Adrenal gland (tissue), 12 donors: Measurements from ENCODE around the gene ZNF57. TPM values are rescaled to one million over a fixed set of nuclear protein-coding genes. Genes with fewer than 3 reads are reported as not detected.

Experiments
- DNase-seq, 7 donors: peaks; one replicate each; pipeline ENCODE4 v3.0.0-alpha.2; 2019 to 2020
- H3K27ac ChIP-seq, 5 donors: fragments of 200-600 bp; sonication (generic) in 4 of 5; 1 replicate in 3 of 5; 2 replicates in 2 of 5; pipeline versions ENCODE4 v1.5.1 to v1.8.0; 2016 to 2020; ENCODE audit warnings: mild to moderate bottlenecking in 1 of 5
- H3K27me3 ChIP-seq: fragments of 200-600 bp; 2 replicates; pipeline ENCODE4 v1.8.0; 2021
- H3K36me3 ChIP-seq, 2 donors: fragments of 200-600 bp; replicated peaks in 1 of 2; 1 replicate in 1 of 2; 2 replicates in 1 of 2; pipeline versions ENCODE4 v1.5.1 to v1.8.0; 2018 to 2022
- H3K4me1 ChIP-seq, 2 donors: fragments of 200-600 bp; replicated peaks in 1 of 2; 1 replicate in 1 of 2; 2 replicates in 1 of 2; pipeline versions ENCODE4 v1.5.1 to v1.8.0; 2018 to 2021
- H3K4me3 ChIP-seq, 4 donors: fragments of 200-600 bp; sonication (generic) in 3 of 4; one replicate each; pipeline ENCODE4 v1.5.1; 2016 to 2018
- H3K9me3 ChIP-seq, 3 donors: fragments of 200-600 bp; sonication (generic) in 1 of 3; replicated peaks in 1 of 3; 1 replicate in 2 of 3; 2 replicates in 1 of 3; pipeline versions ENCODE4 v1.5.1 to v1.8.0; 2016 to 2021
- CTCF ChIP-seq, 6 experiments: fragments of 450-650 bp in 4 of 6; fragments of 200-600 bp in 2 of 6; sonication (generic) in 1 of 6; IDR thresholded peaks; 1 replicate in 5 of 6; 2 replicates in 1 of 6; pipeline versions ENCODE4 v1.5.1 to v1.8.0; 2016 to 2021; ENCODE audit warnings: antibody characterized with exemption in 6 of 6, mild to moderate bottlenecking in 2 of 6, moderate library complexity in 1 of 6
- POLR2A ChIP-seq, 2 donors: fragments of 450-650 bp; IDR thresholded peaks; one replicate each; pipeline ENCODE4 v1.6.1; 2017; ENCODE audit warnings: antibody characterized with exemption in 2 of 2, mild to moderate bottlenecking in 2 of 2, moderate library complexity in 1 of 2
- WGBS, 4 donors: extraction: QIAGEN DNeasy Blood & Tissue Kit in 2 of 4; methylation state at CpG; one replicate each; pipeline versions ENCODE4 v1.1.5 to v1.1.7; 2013 to 2017; 5-methylcytosine and 5-hydroxymethylcytosine counted together
- intact Hi-C, 2 donors: fragments of 100-400 bp; cut with DNase I; formaldehyde crosslinking; loops; one replicate each; pipeline versions ENCODE4 v1.14.1 to v1.15.0; 2022 to 2023
- polyA plus RNA-seq, 3 donors: library from polyadenylated mRNA; stranded (reverse); fragments of 200-250 nt in 2 of 3; fragments of 350-450 nt in 1 of 3; fragmentation: Illumina TruSeq in 1 of 3; extraction: RNeasy Lipid Tissue Mini Kit (QIAGEN cat#74804) in 1 of 3; gene quantifications; one replicate each; pipeline ENCODE4 v1.2.3, GENCODE V29; 2013 to 2014
- total RNA-seq, 9 donors: library from RNA; depleted of rRNA in 4 of 9; stranded (reverse); fragments of >200 nt in 4 of 9; fragments of 120-200 nt in 1 of 9; fragmentation: NEBNext Ultra II Directional in 1 of 9; extraction: Animal tissue kit (Norgen Biotek cat#: 25700) in 1 of 9; gene quantifications; one replicate each; pipeline versions ENCODE4 v1.1.0 to v1.2.4, GENCODE V29; 2013 to 2023
- donor health status: healthy with polysubstance abuse.
- donor health status: Bipolar disorder and iron deficiency.
- donor health status: DM: yes; HTN: yes; CAD: no.
- donor health status: DM: no; HTN: no; CAD: no.
- donor health status: DM: no; HTN: no; CAD: no.
- donor health status: DM: yes; HTN: yes; CAD: no.

ZNF57 gene
- total and polyA plus RNA-seq, 12 donors, result 2.6 to 5.7 (median 3.4) TPM

GRCh38 chr19:2854849-2855248, 45.9 kb upstream of the ZNF57 start:
- Histone ChIP-seq H3K27ac (no peak overlapping the region), H3K36me3 (peaks cover 0 to 29% of the 10 kb centered on the region in 2 donors), H3K9me3 (peaks cover 0 to 53% (median 8%) of the 10 kb centered on the region in 3 donors), H3K4me1 (no peaks in the 10 kb centered on the region), H3K4me3 (no peak overlapping the region), H3K27me3 (no peaks in the 10 kb centered on the region)
- 97 to 98% (median 98%) methylated on average over 3 of the region's 3 CpGs for WGBS, 4 donors
- TF ChIP-seq CTCF (IDR thresholded peaks at IDR 0.05), result no peak
- no peak for TF ChIP-seq POLR2A (IDR thresholded peaks at IDR 0.05)
- intact Hi-C loops, result no loop called here
- DNase-seq, result no peak

- Histone ChIP-seq H3K27ac (no peak overlapping the region), H3K4me3 (no peak overlapping the region), H3K27me3 (no peaks in the 10 kb centered on the region), H3K36me3 (peaks cover 0 to 19% of the 10 kb centered on the region in 2 donors), H3K4me1 (no peaks in the 10 kb centered on the region), H3K9me3 (peaks cover 0 to 42% (median 8%) of the 10 kb centered on the region in 3 donors)
- WGBS, 4 donors, result 90 to 97% (median 93%) methylated on average over 5 of the region's 5 CpGs
- TF ChIP-seq POLR2A (IDR thresholded peaks at IDR 0.05) (no peak), CTCF (IDR thresholded peaks at IDR 0.05) (no peak)
- intact Hi-C loops, result no loop called here
- no peak for DNase-seq
Measured at GRCh38 chr19:2856457-2857050, 44.2 kb upstream of the ZNF57 start.

GRCh38 chr19:2858864-2859263, 41.9 kb upstream of the ZNF57 start:
- no peak for DNase-seq
- Histone ChIP-seq H3K4me3 (no peak overlapping the region), H3K9me3 (peaks cover 0 to 18% (median 8%) of the 10 kb centered on the region in 3 donors), H3K36me3 (no peaks in the 10 kb centered on the region), H3K27ac (no peak overlapping the region), H3K27me3 (no peaks in the 10 kb centered on the region), H3K4me1 (no peaks in the 10 kb centered on the region)
- WGBS, 4 donors, result 64 to 75% (median 73%) methylated on average over 24 to 27 of the region's 27 CpGs
- intact Hi-C loops, result no loop called here
- TF ChIP-seq POLR2A (IDR thresholded peaks at IDR 0.05) (no peak), CTCF (IDR thresholded peaks at IDR 0.05) (no peak)

GRCh38 chr19:2863816-2864215, 36.9 kb upstream of the ZNF57 start:
- no peaks in the 10 kb centered on the region for H3K9me3 ChIP-seq
- H3K27me3 ChIP-seq, result no peaks in the 10 kb centered on the region
- WGBS, 4 donors, result 53 to 70% (median 54%) methylated on average over 10 of the region's 10 CpGs
- intact Hi-C loops, result no loop called here
- H3K4me3 ChIP-seq, result no peak overlapping the region
- H3K4me1 ChIP-seq, result no peaks in the 10 kb centered on the region
- H3K36me3 ChIP-seq, result no peaks in the 10 kb centered on the region
- no peak for DNase-seq
- no peak overlapping the region for H3K27ac ChIP-seq
- TF ChIP-seq CTCF (IDR thresholded peaks at IDR 0.05), result no peak
- no peak for TF ChIP-seq POLR2A (IDR thresholded peaks at IDR 0.05)
